ENCODE data around the gene PLCXD1. TPM values are rescaled to one million over a fixed set of nuclear protein-coding genes. Genes with fewer than 3 reads are reported as not detected.

Gene PLCXD1
- total and polyA plus RNA-seq, 10 donors, result 9.9 to 35.0 (median 21.5) TPM

DNA sequence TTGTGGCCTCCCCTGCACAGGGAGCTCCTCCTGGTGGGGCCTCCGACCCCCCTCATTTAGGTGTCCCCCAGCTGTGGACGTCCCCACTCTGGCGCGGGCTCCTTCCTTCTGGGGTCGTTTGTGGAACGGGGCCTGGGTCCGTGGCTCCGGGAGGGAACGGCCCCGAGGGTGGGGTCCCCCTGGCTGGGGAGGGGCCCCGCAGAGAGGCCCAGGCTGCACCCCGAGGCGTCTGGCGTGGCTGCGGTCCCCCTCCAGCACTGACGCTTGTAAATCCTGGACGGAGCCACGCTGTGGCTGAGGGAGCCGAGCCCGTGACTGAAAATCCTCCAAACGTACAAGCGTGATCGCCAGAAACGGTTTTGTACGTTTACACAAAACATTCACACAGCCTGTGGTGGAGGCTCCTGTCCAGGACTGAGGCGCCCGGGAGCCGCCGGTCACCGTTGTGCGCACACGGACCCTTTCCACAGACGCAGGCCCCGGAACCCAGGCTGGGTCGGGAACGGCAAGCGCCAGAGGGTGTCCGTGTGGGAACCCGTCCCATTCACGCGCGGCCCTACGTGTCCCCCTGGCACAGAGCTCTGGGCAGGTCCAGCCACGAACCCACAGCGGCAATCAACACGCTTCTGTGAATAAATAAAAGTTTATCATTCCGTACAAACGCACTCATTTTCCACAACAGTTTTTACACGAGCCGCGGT is 52.6 kb downstream of the PLCXD1 start:
- DNase-seq, result peak; percentile 69
- 93 to 95% (median 95%) methylated on average over 45 to 51 of the region's 51 CpGs for WGBS, 5 donors

DNA sequence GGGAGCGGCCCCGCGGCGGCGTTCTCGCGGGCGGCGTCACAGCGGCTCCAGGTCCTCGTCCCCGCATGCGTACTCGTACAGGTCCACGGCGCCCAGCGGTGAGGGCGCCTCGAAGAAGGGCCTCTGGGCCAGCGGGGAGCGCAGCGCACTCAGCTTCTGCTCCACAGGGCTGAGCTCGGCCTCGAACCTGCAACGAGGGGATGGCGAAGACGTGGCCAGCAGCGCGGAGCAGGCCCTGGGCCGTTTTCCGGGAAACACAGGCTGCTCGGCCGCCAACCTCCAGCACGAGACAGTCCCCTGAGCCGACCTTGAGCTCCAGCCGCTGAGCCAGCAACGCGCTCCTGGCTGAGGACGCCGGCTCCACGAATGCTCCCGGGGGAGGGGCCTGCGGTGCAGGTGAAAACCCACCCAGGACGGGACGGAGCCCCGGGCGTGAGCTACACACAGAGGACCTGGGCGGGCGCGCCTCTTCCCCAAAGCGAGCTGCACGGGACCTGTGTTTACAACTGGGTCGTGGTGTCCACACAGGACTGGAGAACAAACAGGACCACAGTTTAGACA is 53.2 kb downstream of the PLCXD1 start:
- Histone ChIP-seq H3K4me3 (no peak overlapping the region), H3K4me1 (peaks cover 4 to 18% (median 11%) of the 10 kb centered on the region in 6 donors), H3K36me3 (peaks cover 0 to 68% (median 14%) of the 10 kb centered on the region in 6 donors), H3K27ac (no peak overlapping the region), H3K9me3 (no peaks in the 10 kb centered on the region), H3K27me3 (replicated peaks in 1 of 7) (peaks cover 4 to 26% (median 22%) of the 10 kb centered on the region in 7 donors)
- intact Hi-C loops (cut with DNase I; ENCODE audit: low total_unique reads), result no loop called here
- DNase-seq, result peak; percentile 72
- 94 to 96% (median 95%) methylated on average over 42 to 53 of the region's 53 CpGs for whole genome bisulfite sequencing, 5 donors
- TF ChIP-seq POLR2A (IDR thresholded peaks at IDR 0.05) (no peak), POLR2AphosphoS5 (IDR thresholded peaks at IDR 0.05) (no peak)
- TF ChIP-seq, protein P1, sequence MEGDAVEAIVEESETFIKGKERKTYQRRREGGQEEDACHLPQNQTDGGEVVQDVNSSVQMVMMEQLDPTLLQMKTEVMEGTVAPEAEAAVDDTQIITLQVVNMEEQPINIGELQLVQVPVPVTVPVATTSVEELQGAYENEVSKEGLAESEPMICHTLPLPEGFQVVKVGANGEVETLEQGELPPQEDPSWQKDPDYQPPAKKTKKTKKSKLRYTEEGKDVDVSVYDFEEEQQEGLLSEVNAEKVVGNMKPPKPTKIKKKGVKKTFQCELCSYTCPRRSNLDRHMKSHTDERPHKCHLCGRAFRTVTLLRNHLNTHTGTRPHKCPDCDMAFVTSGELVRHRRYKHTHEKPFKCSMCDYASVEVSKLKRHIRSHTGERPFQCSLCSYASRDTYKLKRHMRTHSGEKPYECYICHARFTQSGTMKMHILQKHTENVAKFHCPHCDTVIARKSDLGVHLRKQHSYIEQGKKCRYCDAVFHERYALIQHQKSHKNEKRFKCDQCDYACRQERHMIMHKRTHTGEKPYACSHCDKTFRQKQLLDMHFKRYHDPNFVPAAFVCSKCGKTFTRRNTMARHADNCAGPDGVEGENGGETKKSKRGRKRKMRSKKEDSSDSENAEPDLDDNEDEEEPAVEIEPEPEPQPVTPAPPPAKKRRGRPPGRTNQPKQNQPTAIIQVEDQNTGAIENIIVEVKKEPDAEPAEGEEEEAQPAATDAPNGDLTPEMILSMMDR (IDR thresholded peaks at IDR 0.05 in 8 of 11, conservative IDR thresholded peaks at IDR 0.05 in 3 of 11), result no peak

More for the DNA sequence above, 52.6 kb downstream of the PLCXD1 start:
- Histone ChIP-seq H3K4me1 (peaks cover 4 to 18% (median 11%) of the 10 kb centered on the region in 6 donors), H3K9me3 (no peaks in the 10 kb centered on the region), H3K27me3 (replicated peaks in 1 of 7) (peaks cover 4 to 26% (median 22%) of the 10 kb centered on the region in 7 donors), H3K27ac (no peak overlapping the region), H3K4me3 (no peak overlapping the region), H3K36me3 (peaks cover 0 to 65% (median 14%) of the 10 kb centered on the region in 6 donors)
- intact Hi-C loops (cut with DNase I; ENCODE audit: low total_unique reads), result no loop called here
- TF ChIP-seq, protein P1 (IDR thresholded peaks at IDR 0.05 in 8 of 11, conservative IDR thresholded peaks at IDR 0.05 in 3 of 11), result no peak
- TF ChIP-seq POLR2A (IDR thresholded peaks at IDR 0.05) (no peak), POLR2AphosphoS5 (IDR thresholded peaks at IDR 0.05) (no peak)

DNA sequence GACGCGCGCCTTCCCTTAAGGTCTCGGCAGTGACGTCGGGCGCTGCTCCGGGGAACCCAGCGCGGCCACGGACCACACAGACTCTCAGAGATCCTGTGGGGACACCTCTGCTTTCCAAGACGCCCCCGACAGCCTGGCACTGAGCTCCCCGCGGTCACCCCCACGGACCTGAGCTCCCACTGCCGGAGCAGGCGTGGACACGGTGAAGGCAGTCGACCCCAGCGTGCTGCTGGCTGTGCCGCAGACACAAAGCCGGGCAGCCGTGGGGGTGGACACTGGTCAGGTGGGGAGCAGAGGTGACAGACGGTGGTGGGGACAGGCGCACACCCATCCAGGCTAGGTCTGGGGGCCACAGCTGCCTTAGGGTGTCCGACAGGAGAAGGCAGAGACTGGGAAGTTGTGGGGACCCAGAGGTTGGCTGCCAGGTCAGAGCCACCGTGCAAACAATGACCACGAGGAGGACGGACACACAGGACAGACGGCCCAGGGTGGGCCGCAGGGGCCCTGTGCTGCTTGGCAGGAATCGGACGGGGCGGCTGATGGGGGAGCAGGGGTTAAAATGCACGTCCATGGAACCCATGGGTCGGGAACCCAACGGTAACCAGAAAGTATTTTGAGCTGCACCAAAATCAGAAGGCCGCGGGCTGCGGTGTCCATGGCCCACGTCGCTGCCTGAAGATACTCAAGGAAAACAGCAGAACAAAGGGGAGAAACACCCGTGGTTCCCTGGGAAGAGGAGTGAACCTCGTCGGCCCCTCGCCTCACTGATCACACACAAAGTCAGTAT is 54.0 kb downstream of the PLCXD1 start:
- Histone ChIP-seq H3K27ac (no peak overlapping the region), H3K27me3 (replicated peaks in 1 of 7) (peaks cover 4 to 25% (median 20%) of the 10 kb centered on the region in 7 donors), H3K36me3 (peaks cover 0 to 68% (median 14%) of the 10 kb centered on the region in 6 donors), H3K4me3 (no peak overlapping the region), H3K9me3 (no peaks in the 10 kb centered on the region), H3K4me1 (peaks cover 4 to 18% (median 11%) of the 10 kb centered on the region in 6 donors)
- intact Hi-C loops (cut with DNase I; ENCODE audit: low total_unique reads), result no loop called here
- DNase-seq, result peak; percentile 66
- whole genome bisulfite sequencing, 5 donors, result 94 to 98% (median 96%) methylated on average over 40 to 47 of the region's 47 CpGs
- TF ChIP-seq, protein P1 (IDR thresholded peaks at IDR 0.05 in 8 of 11, conservative IDR thresholded peaks at IDR 0.05 in 3 of 11), result no peak
- no peak for TF ChIP-seq POLR2AphosphoS5 (IDR thresholded peaks at IDR 0.05)
- no peak for TF ChIP-seq POLR2A (IDR thresholded peaks at IDR 0.05)

All from spleen (tissue), 11 donors.